Stimulated activated naive CD8-positive, alpha-beta T cell treated with anti-CD3 and anti-CD28 coated beads, Interleukin-15, Interleukin-2, amounts not matched to agents 100 ng/mL and 50 ng/mL, for 24 hours (primary cell): ENCODE measurements around the gene CD2.
"Not testable (repeated sequence)": the region's sequence is repeated elsewhere in the genome, so short reads cannot be mapped to it uniquely, and the experiment has no call there.

Experiments used
- H3K27ac Mint-ChIP-seq: one replicate; pipeline ENCODE4 v1.8.0; 2021; ENCODE audit warnings: mild to moderate bottlenecking, mixed read lengths
- H3K27me3 Mint-ChIP-seq: one replicate; pipeline ENCODE4 v1.8.0; 2021; ENCODE audit warnings: mixed read lengths
- H3K36me3 Mint-ChIP-seq: one replicate; pipeline ENCODE4 v1.8.0; 2021; ENCODE audit warnings: low read depth, mixed read lengths
- H3K4me1 Mint-ChIP-seq: one replicate; pipeline ENCODE4 v1.8.0; 2021; ENCODE audit warnings: low read depth, mixed read lengths
- H3K4me3 Mint-ChIP-seq: one replicate; pipeline ENCODE4 v1.8.0; 2021; ENCODE audit warnings: mild to moderate bottlenecking, mixed read lengths
- H3K9me3 Mint-ChIP-seq: one replicate; pipeline ENCODE4 v1.8.0; 2021; ENCODE audit warnings: mixed read lengths

Gene CD2

DNA sequence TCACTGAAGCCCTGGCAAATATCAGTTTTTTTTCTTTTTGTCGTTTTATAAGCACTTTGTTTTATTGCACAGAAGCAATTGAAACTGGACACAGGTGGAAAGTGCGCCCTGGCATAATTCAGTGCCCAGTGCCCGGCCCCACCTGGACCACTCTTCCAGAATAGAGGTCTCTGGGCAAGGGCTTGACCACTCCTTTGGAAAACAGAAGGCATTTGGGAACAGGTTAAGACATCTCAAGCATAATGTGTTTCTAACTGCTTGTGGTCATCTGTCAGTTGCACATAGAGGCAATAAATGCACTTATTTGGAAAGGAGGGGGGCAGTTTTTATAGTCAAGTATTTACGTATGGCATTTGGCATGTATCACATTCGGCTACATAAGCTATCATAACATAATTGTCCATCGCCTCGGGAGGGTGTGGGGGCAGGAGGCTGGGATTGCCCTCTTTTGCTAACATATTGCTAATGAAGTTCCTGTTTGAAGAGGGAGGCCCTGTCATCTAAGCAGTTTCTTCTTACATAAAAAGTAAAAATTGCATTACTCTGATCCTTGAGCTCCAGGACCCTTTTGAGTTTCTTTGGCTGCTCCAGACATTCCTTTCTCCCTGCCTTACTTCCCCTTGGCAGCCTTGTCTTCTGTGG, 14.7 kb upstream of the CD2 start:
- H3K4me1 Mint-ChIP-seq: peaks cover 64% of the 10 kb centered on the region
- H3K4me3 Mint-ChIP-seq: peak overlapping the region; percentile 81
- H3K27ac Mint-ChIP-seq: peak overlapping the region; percentile 100
- H3K36me3 Mint-ChIP-seq: peaks cover 32% of the 10 kb centered on the region
- peaks cover 28% of the 10 kb centered on the region for H3K9me3 Mint-ChIP-seq
- no peaks in the 10 kb centered on the region for H3K27me3 Mint-ChIP-seq

GRCh38 chr1:116740296-116740695, 13.9 kb upstream of the CD2 start:
- peak overlapping the region; percentile 100 for H3K27ac Mint-ChIP-seq
- peaks cover 40% of the 10 kb centered on the region for H3K36me3 Mint-ChIP-seq
- H3K27me3 Mint-ChIP-seq: no peaks in the 10 kb centered on the region
- peak overlapping the region; percentile 81 for H3K4me3 Mint-ChIP-seq
- H3K4me1 Mint-ChIP-seq: peaks cover 60% of the 10 kb centered on the region
- H3K9me3 Mint-ChIP-seq: peaks cover 35% of the 10 kb centered on the region

DNA sequence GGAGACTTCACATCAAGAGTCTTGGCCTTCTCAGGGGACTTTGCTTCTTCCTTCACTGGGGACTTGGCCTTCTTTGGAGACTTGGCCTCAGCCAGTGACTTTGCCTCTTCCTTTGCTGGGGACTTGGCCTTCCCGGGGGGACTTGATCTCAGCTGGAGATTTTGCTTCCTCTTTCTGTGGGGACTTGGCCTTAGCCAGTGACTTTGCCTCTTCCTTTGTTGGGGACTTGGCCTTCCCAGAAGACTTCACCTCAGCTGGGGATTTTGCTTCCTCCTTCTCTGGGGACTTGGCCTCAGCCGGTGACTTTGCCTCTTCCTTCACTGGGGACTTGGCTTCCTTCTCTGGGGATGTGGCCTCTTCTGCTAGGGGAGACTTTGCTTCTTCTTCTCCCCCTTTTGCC, 13.5 kb upstream of the CD2 start:
- Mint-ChIP-seq H3K36me3 (peaks cover 44% of the 10 kb centered on the region), H3K27ac (peak overlapping the region; percentile 100), H3K9me3 (peaks cover 39% of the 10 kb centered on the region), H3K4me3 (peak overlapping the region; percentile 81), H3K4me1 (peaks cover 56% of the 10 kb centered on the region), H3K27me3 (no peaks in the 10 kb centered on the region)

DNA sequence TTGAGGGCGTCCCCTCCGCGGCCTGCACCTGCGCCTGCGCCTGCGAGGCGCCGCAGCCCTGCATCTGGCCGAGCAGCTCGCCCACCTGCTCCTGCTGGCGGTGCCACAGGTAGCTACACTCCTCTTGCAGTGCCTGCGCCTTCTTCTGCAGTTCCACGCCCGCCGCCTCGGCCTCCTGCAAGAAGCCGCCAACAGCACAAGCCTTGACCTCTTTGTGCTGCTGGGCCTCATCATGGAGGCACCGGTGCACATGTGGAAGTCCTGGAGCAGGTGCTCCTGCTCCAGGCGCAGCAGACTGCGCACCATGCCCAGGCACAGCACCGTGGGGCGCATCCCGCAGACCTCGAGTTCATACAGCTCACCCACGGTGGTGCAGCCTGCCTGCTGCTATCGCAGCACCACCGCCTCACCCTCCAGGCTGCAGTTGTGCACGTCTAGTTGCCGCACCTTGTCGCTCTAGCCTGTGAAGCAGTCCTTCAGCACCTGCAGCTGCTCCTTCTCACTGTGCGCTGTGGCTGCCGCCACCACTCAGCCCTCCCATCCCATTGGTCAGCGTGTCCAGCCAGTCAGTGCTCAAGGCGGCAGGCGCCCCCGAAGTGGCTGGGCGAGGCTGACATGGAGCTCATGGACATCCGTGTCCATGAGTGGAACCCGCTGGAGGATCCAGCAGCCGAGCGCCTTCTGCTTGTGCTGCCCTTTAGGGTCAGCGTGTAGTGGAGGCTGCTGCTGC, 12.2 kb upstream of the CD2 start:
- no peak overlapping the region for H3K27ac Mint-ChIP-seq
- H3K9me3 Mint-ChIP-seq: peaks cover 50% of the 10 kb centered on the region
- peaks cover 43% of the 10 kb centered on the region for H3K4me1 Mint-ChIP-seq
- H3K27me3 Mint-ChIP-seq: no peaks in the 10 kb centered on the region
- H3K36me3 Mint-ChIP-seq: peaks cover 44% of the 10 kb centered on the region
- H3K4me3 Mint-ChIP-seq: no peak overlapping the region

DNA sequence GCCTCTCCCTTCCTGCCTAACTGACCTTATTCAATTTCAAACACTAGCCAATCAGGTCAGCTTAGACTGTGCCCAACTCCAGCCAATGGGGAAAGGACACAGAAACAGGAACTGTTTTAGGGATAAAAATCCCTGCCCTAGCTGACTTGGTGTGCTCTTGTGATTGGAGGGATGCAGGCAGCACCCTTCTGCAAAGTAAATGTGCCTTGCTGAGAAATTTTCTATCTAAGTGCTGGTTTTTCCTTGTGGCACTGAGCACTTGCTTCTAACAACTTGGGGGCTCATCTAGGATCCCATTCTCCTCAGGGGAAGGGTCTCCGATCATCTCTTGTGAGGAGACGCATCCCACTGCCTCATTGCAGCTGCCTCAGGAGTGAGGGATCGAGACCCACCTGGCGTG, 10.7 kb upstream of the CD2 start:
- no peak overlapping the region for H3K4me3 Mint-ChIP-seq
- peaks cover 61% of the 10 kb centered on the region for H3K9me3 Mint-ChIP-seq
- H3K27ac Mint-ChIP-seq: no peak overlapping the region
- H3K36me3 Mint-ChIP-seq: peaks cover 53% of the 10 kb centered on the region
- peaks cover 28% of the 10 kb centered on the region for H3K4me1 Mint-ChIP-seq
- H3K27me3 Mint-ChIP-seq: no peaks in the 10 kb centered on the region

DNA sequence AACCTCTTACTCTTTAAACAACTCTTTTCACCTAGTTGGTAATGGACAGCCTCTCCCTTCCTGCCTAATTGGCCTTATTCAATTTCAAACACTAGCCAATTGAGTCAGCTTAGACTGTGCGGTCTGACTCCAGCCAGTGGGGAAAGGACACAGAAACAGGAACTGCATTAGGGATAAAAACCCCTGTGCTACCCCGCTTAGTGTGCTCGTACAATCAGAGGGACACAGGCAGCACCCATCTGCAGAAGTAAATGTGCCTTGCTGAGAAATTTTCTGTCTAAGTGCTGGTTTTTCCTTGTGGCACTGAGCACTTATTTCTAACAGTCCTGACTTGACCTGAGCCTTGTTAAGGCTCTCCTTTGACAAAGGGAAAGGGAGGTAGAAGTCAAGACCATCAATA, 6.0 kb upstream of the CD2 start:
- Mint-ChIP-seq H3K4me3 (no peak overlapping the region), H3K27me3 (no peaks in the 10 kb centered on the region), H3K36me3 (peaks cover 56% of the 10 kb centered on the region), H3K27ac (no peak overlapping the region), H3K4me1 (peaks cover 28% of the 10 kb centered on the region), H3K9me3 (peaks cover 56% of the 10 kb centered on the region)

- H3K4me1 Mint-ChIP-seq: peaks cover 38% of the 10 kb centered on the region
- H3K4me3 Mint-ChIP-seq: peak overlapping the region; percentile 70
- H3K27me3 Mint-ChIP-seq: no peaks in the 10 kb centered on the region
- H3K36me3 Mint-ChIP-seq: peaks cover 51% of the 10 kb centered on the region
- peaks cover 31% of the 10 kb centered on the region for H3K9me3 Mint-ChIP-seq
- peak overlapping the region; percentile 88 for H3K27ac Mint-ChIP-seq
Measured at GRCh38 chr1:116751146-116751545, 3.1 kb upstream of the CD2 start.

- H3K36me3 Mint-ChIP-seq: peaks cover 56% of the 10 kb centered on the region
- H3K9me3 Mint-ChIP-seq: peaks cover 26% of the 10 kb centered on the region
- peak overlapping the region; percentile 88 for H3K27ac Mint-ChIP-seq
- peak overlapping the region; percentile 70 for H3K4me3 Mint-ChIP-seq
- no peaks in the 10 kb centered on the region for H3K27me3 Mint-ChIP-seq
- H3K4me1 Mint-ChIP-seq: peaks cover 38% of the 10 kb centered on the region
Measured at GRCh38 chr1:116751621-116752020, 2.6 kb upstream of the CD2 start.

DNA sequence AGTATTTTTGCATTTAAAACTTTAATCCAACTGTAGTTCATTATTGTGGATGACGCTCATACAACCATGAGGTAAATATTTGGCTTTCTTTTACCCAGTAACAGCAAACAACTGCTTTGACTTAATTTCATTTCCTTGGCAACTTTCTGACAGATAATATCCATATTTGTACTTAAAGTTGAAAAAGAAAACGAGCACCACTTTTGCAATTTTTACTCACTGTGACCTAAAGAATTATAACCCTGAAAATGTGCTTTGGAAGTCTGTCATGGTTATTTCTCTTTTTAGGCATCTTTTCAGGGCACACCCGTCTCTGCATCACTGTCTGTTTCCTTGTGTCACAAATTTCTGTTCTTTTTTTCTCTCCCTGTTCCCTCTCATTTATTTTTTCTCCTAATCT, 918 bp upstream of the CD2 start:
- H3K36me3 Mint-ChIP-seq: peaks cover 66% of the 10 kb centered on the region
- peak overlapping the region; percentile 100 for H3K4me3 Mint-ChIP-seq
- peaks cover 13% of the 10 kb centered on the region for H3K9me3 Mint-ChIP-seq
- peaks cover 38% of the 10 kb centered on the region for H3K4me1 Mint-ChIP-seq
- no peaks in the 10 kb centered on the region for H3K27me3 Mint-ChIP-seq
- peak overlapping the region; percentile 99 for H3K27ac Mint-ChIP-seq

- H3K27me3 Mint-ChIP-seq: no peaks in the 10 kb centered on the region
- H3K27ac Mint-ChIP-seq: peak overlapping the region; percentile 99
- peaks cover 3% of the 10 kb centered on the region for H3K9me3 Mint-ChIP-seq
- peak overlapping the region; percentile 100 for H3K4me3 Mint-ChIP-seq
- H3K4me1 Mint-ChIP-seq: peaks cover 37% of the 10 kb centered on the region
- peaks cover 66% of the 10 kb centered on the region for H3K36me3 Mint-ChIP-seq
Measured at GRCh38 chr1:116755066-116755465, 836 bp downstream of the CD2 start.

DNA sequence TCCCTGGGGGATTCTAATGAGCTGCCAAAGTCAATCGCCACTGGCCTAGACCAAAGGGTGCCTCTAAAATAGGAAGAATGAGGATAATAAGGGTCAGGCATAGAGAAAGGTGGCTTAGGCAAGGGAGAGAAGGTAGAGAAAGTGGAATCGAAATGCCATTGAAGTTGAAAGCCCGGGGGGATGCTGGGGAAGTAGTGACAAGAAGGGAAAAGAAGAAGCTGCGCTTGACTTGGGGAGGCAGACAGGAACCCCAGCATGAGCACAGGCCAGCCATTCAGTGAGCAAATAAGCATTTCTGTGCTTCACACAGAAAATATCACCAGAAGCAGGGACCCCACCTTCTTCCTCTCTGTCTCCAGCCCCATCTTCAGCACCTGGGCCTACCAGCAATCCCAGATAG, 1.5 kb downstream of the CD2 start:
- Mint-ChIP-seq H3K4me3 (peak overlapping the region; percentile 100), H3K27me3 (no peaks in the 10 kb centered on the region), H3K4me1 (peaks cover 40% of the 10 kb centered on the region), H3K36me3 (peaks cover 69% of the 10 kb centered on the region), H3K9me3 (no peaks in the 10 kb centered on the region), H3K27ac (peak overlapping the region; percentile 99)

DNA sequence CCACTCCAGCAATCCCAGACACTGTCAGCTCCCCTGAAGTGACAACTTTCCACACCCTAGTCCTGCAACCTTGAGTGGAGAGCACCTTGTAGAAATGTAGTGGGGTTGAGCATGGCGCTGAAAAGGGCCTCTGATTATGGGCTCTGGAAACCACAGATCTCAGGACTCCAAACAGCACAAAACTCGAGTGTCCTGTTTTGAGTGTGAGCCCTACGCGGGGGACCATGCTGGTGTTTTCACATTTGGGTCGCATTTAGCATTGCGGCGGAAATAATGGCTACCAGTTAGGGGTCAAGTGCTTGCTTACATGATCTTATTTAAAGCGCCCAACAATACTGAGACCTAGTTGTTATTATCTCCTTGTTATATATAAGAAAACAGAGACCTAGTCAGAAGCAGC, 1.9 kb downstream of the CD2 start:
- H3K27me3 Mint-ChIP-seq: not testable (repeated sequence)

GRCh38 chr1:116758456-116758815, 4.2 kb downstream of the CD2 start:
- H3K4me1 Mint-ChIP-seq: peaks cover 41% of the 10 kb centered on the region
- H3K36me3 Mint-ChIP-seq: peaks cover 92% of the 10 kb centered on the region
- not testable (repeated sequence) for H3K9me3 Mint-ChIP-seq, H3K27me3 Mint-ChIP-seq
- H3K27ac Mint-ChIP-seq: peak overlapping the region; percentile 99
- peak overlapping the region; percentile 100 for H3K4me3 Mint-ChIP-seq

More for the DNA sequence above, 1.9 kb downstream of the CD2 start:
- peak overlapping the region; percentile 99 for H3K27ac Mint-ChIP-seq
- H3K36me3 Mint-ChIP-seq: peaks cover 69% of the 10 kb centered on the region
- peak overlapping the region; percentile 100 for H3K4me3 Mint-ChIP-seq
- peaks cover 40% of the 10 kb centered on the region for H3K4me1 Mint-ChIP-seq
- not testable (repeated sequence) for H3K9me3 Mint-ChIP-seq

DNA sequence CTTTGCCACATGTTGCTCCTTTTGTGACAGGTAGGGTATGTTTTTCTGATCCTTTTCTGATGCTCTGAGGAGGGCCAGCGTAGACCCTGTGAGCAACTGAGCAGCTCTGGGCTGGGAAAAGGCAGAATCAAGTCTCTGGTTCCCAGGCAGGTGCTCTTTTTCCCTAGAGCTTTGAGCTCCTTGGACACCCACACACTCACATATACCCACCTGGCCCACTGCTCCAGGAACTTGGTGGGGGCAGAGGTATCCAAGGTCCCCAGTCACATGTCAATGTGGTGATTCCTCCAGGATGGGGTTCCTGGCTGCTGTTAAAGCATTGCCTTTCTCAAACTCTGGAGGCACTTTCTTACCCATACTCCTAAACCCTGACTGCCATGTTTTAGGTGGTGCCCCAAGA, 5.4 kb downstream of the CD2 start:
- Mint-ChIP-seq H3K4me3 (peak overlapping the region; percentile 100), H3K27me3 (peaks cover 3% of the 10 kb centered on the region), H3K36me3 (peaks cover 98% of the 10 kb centered on the region), H3K9me3 (no peaks in the 10 kb centered on the region), H3K4me1 (peaks cover 45% of the 10 kb centered on the region), H3K27ac (peak overlapping the region; percentile 99)

GRCh38 chr1:116760487-116760886, 6.3 kb downstream of the CD2 start:
- Mint-ChIP-seq H3K4me1 (peaks cover 54% of the 10 kb centered on the region), H3K4me3 (peak overlapping the region; percentile 100), H3K27ac (peak overlapping the region; percentile 100), H3K27me3 (peaks cover 3% of the 10 kb centered on the region), H3K9me3 (no peaks in the 10 kb centered on the region), H3K36me3 (peaks cover 98% of the 10 kb centered on the region)
